HG03460 (cell line): ENCODE results near the gene PHTF1.

Experiments used
- ATAC-seq: cut with Tn5 transposase; IDR thresholded peaks from one replicate; pipeline ENCODE4 v1.9.1; 2021; ENCODE audit not compliant: unreplicated experiment

PHTF1 gene

DNA sequence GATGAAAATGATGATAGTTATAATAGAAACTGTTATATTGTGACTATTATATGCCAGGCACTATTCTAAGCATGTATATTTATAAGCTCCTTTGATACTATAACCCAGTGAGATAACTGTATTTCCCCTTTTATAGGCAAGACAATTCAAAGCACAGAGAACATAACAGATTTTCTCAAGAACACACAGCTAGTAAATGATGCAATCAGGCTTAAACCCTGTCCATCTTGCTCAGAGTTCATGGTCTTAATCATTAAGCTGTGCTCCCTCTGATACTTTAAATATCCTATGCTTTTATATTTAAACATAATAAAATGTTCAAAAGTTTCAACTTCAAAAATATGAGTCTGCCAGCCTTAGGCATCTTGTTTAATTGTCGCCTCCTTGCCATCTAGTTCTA, 88.6 kb downstream of the PHTF1 start:
- no peak for ATAC-seq

DNA sequence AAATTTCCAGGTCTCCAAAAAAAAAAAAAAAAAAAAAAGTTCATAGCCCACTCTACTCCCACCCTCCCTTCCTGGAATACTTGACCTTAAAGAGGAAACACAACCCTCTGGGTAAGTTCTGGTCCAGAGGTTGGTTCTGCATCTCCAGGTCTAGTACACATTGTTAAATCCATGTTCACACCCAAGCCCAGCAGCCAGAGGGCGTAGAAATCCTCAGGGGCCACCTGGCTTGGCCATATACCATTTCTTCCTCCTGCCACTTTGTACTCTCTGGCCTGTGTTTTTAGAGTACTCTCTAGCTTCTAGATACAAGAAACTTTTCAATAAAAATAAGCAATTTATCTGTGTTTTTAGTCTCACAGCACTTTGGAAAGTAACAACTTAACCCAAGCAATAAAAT, 89.3 kb downstream of the PHTF1 start:
- no peak for ATAC-seq

DNA sequence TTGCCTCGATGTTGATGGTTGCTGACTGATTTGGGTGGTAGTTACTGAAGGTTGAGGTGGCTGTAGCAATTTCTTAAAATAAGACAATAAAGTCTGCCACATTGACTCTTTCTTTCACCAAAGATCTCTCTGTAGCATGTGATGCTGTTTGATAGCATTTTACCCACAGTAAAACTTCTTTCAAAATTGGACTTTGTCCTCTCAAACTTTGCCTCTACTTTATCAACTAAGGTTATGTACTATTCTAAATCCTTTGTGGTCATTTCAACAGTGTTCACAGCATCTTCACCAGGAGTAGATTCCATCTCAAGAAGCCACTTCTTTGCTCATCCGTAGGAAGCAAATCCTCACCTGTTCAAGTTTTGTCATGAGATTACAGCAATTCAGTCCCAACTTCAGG, 93.2 kb downstream of the PHTF1 start:
- no peak for ATAC-seq

GRCh38 chr1:113665071-113665470, 94.2 kb downstream of the PHTF1 start:
- ATAC-seq, result no peak

- no peak for ATAC-seq
These were observed 95.9 kb downstream of the PHTF1 start for GRCh38 chr1:113663165-113663951.

DNA sequence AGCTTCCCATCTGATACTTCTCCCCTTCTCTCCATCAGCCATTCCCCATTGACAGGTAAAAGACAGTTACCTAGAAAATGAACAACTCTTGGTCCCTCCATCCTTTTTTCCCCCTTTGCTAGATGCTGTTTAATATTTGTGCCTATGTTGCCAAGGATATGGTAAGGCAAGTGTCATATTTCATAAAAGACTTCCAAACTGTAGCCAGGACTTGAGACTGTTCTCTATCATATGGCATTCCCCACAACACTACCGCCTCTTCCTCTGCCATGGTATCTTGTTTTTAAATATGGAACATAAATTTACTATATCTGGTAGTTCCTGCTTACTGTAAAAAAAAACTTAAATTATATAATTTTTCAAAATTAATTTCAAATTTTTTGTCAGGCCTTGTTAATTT, 97.2 kb downstream of the PHTF1 start:
- ATAC-seq, result no peak

GRCh38 chr1:113660088-113660487, 99.2 kb downstream of the PHTF1 start:
- no peak for ATAC-seq

- ATAC-seq, result no peak
These were observed 99.7 kb downstream of the PHTF1 start for GRCh38 chr1:113659556-113659955.

DNA sequence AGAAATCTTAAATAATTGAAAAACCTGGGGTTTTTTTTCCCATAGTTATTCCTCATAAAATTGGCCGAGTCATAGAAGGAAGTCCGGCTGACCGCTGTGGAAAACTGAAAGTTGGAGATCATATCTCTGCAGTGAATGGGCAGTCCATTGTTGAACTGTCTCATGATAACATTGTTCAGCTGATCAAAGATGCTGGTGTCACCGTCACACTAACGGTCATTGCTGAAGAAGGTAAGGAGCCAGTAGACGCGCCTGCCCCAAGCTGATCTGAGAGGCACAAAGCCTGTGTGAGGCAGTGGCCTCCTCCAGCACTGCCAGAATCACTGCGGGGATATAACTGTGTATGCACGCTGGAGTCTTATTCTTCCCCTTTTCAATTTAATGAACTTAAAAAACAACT, 100.3 kb downstream of the PHTF1 start:
- ATAC-seq, result no peak

GRCh38 chr1:113657556-113658063, 101.7 kb downstream of the PHTF1 start:
- no peak for ATAC-seq

GRCh38 chr1:113657126-113657525, 102.2 kb downstream of the PHTF1 start:
- no peak for ATAC-seq

GRCh38 chr1:113654883-113655282, 104.4 kb downstream of the PHTF1 start:
- no peak for ATAC-seq

DNA sequence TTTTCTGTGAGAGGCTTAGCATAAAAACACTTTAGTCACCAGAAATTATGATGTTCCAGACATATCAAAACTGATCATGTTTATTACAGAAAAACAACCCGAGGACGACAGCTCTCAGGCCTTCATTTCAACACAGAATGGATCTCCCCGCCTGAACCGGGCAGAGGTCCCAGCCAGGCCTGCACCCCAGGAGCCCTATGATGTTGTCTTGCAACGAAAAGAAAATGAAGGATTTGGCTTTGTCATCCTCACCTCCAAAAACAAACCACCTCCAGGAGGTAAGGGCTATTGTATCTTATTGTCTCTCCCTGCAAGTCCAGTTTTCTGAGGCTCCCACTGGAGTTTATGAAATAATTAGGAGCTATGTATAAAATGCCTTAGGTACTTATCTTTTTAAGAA, 105.5 kb downstream of the PHTF1 start:
- no peak for ATAC-seq

DNA sequence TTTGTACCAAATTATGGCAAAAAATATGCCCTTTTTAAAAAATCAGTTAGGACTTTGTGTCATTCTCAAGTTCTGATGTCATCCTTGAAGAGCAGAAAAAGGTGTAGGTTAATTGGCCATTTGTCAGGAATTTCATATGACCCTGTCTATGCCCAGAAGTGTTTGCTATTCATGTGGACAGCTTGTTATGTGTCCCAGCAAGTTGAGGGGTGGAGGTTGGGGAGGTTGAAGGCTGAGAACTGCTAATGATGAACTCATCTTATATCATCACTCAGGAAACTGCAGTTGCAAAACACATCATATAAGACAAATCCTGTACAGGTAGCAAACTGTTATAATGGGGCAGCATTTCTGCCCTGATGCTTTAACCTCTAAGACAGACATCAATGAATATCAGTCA, 106.5 kb downstream of the PHTF1 start:
- ATAC-seq, result no peak

DNA sequence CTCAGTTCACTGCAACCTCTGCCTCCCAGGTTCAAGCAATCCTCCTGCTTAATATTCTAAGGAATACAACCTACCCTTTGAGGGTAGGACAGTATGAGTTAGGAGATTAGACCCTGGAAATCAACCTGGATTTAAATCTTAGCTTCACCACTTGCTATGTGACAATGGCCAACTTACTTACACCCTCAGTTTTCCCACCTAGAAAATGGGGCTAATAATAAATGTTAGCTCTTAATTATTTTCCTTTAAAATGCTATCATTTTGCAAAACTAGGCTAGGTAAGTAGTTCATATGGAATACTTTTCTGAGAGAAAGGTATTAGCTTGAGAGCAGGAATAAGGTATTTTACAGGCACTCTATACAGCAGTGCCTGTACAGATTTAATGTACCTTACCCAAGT, 110.8 kb downstream of the PHTF1 start:
- no peak for ATAC-seq

DNA sequence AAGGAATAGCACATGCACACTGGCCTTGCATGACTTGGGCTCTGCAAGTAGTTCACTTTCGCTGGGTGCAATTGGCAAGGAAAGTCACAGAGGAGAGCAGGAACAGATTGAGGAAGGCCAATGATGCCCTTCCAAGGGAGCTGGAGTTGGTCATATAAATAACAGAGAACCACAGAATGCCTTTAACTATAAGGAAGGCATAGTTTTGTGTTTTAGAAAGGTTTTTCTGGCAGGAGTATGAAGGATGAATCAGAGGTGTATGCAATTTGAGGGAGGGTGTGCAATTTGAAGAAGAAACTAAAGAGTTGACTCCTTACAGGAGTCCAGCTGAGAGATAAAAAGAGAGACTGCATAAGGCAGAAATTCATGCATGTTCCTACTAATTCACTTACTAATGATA, 112.1 kb downstream of the PHTF1 start:
- no peak for ATAC-seq
